ENCODE results near the gene NDNF.

- TF ChIP-seq POLR2A (IDR thresholded peaks at IDR 0.05), result no peak
- TF ChIP-seq, protein P1, sequence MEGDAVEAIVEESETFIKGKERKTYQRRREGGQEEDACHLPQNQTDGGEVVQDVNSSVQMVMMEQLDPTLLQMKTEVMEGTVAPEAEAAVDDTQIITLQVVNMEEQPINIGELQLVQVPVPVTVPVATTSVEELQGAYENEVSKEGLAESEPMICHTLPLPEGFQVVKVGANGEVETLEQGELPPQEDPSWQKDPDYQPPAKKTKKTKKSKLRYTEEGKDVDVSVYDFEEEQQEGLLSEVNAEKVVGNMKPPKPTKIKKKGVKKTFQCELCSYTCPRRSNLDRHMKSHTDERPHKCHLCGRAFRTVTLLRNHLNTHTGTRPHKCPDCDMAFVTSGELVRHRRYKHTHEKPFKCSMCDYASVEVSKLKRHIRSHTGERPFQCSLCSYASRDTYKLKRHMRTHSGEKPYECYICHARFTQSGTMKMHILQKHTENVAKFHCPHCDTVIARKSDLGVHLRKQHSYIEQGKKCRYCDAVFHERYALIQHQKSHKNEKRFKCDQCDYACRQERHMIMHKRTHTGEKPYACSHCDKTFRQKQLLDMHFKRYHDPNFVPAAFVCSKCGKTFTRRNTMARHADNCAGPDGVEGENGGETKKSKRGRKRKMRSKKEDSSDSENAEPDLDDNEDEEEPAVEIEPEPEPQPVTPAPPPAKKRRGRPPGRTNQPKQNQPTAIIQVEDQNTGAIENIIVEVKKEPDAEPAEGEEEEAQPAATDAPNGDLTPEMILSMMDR (IDR thresholded peaks at IDR 0.05), result no peak
Observed at GRCh38 chr4:121098266-121098665, 25.9 kb upstream of the NDNF start.

Data from prostate gland (tissue), 2 donors.